ENCODE results near the gene HOXA11.

The HOXA11 gene

DNA sequence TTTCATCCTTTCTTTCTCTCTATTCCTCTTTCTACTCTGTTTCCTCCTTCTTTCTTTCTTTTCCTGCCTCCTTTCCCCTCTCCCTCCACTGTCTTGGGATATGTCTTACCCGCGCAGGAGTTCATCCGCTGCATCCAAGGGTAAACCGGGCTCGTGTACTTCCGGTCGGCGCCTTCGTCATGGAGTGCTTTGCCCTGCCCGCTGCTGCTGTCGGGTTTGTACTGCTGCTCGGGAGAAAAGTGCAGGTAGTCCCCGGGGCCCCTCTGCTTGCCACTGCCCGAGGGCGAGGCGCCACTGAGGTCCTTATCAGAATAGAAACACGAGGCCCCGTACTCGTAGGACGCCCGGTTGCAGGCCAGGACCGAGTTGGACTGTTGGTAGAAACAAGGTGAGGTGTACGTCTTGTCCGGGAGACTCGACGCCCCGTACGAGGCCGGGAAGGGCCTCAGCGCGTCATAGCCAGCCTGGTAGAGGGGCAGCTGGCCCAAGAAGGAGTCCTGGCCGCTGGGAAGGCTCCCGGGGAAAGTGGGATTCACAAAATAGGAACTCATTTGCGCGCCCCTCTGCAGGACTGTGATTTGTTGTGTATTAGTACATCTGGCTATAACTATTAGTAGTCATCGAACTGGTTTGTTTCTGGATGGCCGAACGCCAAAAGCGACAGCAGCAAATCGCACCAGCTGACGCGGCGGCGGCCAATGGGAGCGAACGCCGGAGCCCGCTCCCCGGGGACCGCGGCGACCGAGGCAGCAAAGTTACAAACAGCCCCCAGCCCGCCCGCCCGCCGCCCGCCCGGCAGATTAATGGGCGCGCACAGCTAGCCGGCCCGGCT is 37.6 kb downstream of the HOXA11 start, which contains the start of gene HOXA6:
HOXA6 (minus strand) TSS at position 576 of the 832 bp plus-strand sequence; CDS start at position 551, 25 bp downstream.
- DNase-seq (ENCODE audit: low read depth in 2 of 2): no peak

GRCh38 chr7:27146491-27147198 is 38.4 kb downstream of the HOXA11 start:
- no peak for DNase-seq (ENCODE audit: low read depth in 2 of 2)

DNA sequence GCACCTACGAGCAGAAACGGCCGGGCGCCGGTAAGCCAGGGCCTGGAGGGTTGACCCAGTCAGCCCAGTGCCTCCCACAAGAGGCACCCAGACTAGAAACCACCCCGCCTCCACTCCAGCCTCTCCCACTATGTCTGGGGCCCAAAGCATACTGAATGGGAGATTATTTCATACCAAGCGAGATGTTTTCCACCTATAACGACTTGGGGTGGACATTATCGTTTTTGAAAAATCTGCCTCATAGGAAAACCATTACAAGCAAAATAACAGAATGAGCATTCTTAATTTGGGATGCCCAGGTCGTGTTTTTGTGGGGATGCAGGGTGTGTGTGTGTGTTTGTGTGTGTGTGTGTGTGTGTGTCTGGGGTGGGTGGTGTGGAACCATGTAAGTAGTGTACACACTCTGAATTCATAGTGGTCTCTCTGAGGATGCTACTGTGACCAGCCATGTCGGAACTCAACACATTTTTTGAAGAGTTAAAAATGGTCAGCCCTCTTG is 39.1 kb downstream of the HOXA11 start:
- DNase-seq (ENCODE audit: low read depth in 2 of 2): no peak

DNA sequence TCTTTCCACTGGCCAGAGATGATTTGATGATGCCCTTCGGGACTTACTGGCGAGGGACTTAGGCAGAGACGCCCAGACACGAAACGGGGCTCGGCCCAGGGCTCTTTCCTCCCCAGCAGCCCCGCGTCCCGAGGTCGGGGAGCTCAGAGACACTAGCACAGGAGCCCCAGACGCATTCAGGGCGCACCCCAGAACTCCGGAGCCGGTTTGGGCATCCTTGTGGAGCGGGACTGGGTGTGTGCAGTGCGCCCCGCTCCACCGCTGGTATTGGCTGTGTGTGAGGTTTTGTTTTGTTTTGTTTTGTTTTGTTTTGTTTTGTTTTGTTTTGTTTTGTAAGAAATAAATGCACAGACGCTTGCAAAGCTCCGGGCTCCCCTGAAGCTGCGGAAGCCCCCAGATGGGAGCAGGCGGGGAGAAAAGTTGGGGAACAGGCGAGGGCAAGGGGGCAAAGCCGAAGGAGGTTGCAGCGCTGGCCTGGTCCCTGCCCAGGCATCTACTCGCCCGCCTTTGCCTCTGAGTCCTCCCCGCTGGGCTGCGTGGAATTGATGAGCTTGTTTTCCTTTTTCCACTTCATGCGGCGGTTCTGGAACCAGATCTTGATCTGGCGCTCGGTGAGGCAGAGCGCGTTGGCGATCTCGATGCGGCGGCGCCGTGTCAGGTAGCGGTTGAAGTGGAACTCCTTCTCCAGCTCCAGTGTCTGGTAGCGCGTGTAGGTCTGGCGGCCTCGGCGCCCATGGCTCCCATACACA is 39.7 kb downstream of the HOXA11 start:
- no peak for DNase-seq (ENCODE audit: low read depth in 2 of 2)

- no peak for DNase-seq (ENCODE audit: low read depth in 2 of 2)
Measured at GRCh38 chr7:27144781-27145164, 40.3 kb downstream of the HOXA11 start.

DNA sequence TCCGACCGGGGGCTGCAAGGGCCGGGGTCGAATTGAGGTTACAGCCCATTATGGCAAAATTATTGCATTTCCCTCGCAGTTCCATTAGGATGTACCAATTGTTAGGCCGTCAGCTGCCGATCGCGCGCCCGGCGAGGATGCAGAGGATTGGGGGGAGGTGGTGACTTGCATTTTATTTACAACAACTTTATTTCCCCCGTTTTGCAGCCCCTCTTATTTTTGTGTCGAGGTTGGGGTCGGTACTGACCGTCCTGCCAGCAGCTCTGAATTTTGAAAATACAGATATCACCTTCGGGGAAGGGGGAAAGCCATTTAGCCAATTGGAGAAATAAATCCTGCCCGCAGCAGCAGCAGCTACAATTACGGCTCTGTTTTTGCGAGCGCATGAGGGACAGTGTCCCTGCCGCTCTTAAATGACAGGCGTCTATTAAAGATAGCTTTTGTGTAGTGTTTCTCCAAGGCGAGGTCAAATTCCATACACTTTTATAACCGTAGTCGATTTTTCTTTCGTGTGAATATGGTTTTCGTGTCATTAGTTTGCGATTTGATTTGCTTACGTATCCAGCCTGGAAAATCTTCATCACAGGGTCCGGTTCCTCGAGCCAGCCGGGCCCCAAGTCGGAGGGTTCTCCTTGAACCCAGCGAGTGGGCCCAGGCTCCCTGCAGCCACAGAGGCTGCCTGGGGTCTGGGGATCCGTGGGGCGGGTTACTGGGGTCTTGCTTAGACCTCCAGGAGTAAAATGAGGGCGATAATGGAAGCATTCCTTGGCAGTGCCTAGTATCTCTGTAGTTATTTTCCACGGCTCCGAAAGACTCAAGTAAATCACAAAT is 40.9 kb downstream of the HOXA11 start:
- DNase-seq (ENCODE audit: low read depth in 2 of 2): no peak

- no peak for DNase-seq (ENCODE audit: low read depth in 2 of 2)
Measured at GRCh38 chr7:27143023-27143949, 41.7 kb downstream of the HOXA11 start, which contains the start of gene HOXA5. HOXA5 (minus strand) TSS chr7:27143681; CDS start chr7:27143607, 74 bp downstream.

DNA sequence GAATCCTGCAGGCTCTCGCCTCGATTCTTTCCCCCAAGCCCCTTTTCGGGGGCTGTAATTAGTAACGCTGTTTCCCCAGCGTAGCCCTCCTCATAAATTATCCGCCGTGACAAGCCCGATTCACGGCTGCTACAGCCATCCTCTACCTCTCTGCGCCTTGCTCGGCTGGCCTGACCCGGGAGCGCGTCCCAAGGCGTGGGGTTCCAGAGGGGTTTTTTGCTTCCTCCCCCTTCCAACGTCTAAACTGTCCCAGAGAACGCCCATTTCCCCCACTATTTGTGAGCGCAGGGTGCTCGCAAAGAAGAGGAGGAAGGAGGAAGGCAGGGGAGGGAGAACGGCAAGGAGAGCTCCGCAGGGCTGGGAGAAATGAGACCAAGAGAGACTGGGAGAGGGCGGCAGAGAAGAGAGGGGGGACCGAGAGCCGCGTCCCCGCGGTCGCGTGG is 42.4 kb downstream of the HOXA11 start:
- DNase-seq (ENCODE audit: low read depth in 2 of 2): no peak

GRCh38 chr7:27141923-27142579 is 43.0 kb downstream of the HOXA11 start:
- no peak for DNase-seq (ENCODE audit: low read depth in 2 of 2)

- no peak for DNase-seq (ENCODE audit: low read depth in 2 of 2)
Measured at GRCh38 chr7:27141137-27141922, 43.7 kb downstream of the HOXA11 start.

GRCh38 chr7:27140126-27140857 is 44.7 kb downstream of the HOXA11 start:
- DNase-seq (ENCODE audit: low read depth in 2 of 2): no peak

DNA sequence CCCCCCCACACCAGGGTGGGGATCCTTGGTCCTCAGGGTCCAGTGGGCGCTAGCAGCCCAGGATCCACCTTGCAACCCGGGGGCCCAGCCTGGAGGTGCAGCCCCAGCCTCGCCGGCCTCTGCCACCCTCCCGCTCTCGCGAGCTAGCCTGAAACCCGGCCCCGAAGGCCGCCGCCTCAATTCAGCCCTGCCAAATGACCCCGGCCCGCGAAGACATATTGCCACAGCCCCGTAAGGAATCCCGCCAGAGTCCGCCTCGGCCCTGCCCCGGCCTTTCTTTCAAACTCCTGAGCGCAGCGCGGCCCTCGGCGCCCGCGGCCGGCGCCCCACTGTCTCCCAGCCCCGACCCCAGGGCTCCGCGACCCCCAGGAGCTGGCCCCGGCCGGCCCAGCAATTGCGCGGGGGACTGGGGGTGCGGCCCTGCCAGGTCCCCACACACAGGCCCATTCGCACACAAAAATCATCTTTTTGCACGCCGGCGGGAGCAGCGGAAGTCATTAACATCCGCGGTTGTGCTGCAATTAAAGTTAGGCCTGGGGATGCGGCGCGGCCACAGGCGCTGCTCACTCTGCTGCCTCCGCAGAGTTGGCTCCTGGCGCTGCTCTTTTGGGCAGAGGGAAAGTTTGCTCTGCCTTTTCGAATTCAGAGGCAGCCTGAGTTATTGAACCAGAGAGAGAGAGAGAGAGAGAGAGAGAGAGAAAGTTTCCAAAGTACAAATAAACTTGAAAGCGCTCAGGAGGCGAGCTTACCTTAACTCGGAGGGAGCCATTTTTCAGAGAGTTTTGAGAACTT is 45.5 kb downstream of the HOXA11 start:
- no peak for DNase-seq (ENCODE audit: low read depth in 2 of 2)

GRCh38 chr7:27138985-27139333 is 46.1 kb downstream of the HOXA11 start:
- DNase-seq (ENCODE audit: low read depth in 2 of 2): no peak

DNA sequence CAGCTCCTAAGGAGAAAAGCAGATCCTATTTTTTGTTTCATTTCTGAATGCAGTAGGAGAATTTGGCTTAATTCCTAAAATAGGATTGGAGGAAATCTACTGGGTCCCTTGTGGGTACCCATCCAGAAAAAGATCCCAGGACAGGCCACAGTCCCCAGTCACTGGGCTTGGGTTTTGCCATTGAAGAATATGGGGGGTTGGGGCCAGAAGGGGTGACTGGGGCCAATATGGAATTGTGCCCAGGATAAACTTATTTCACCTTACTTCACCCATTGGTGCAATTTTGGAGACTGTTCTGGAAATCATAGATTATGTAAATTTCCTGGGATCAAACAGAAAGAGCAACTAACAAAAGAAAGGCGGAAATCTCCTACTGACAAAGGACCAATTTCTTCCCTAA is 46.6 kb downstream of the HOXA11 start:
- no peak for DNase-seq (ENCODE audit: low read depth in 2 of 2)

GRCh38 chr7:27137640-27138315 is 47.3 kb downstream of the HOXA11 start:
- DNase-seq (ENCODE audit: low read depth in 2 of 2): no peak

- DNase-seq (ENCODE audit: low read depth in 2 of 2): no peak
Measured at GRCh38 chr7:27134392-27134791, 50.6 kb downstream of the HOXA11 start.

Measured in stimulated activated CD4-positive, alpha-beta T cell treated with anti-CD3 and anti-CD28 coated beads, Interleukin-4, amount 100 ng/mL, for 48 hours (primary cell).